HEK293 (cell line): ENCODE data around the gene ARMC5.

Experiments
- CTCF ChIA-PET: fragments of 350-600 bp; formaldehyde crosslinking; extraction: SDS; loops from one replicate; lab custom pipeline; 2021; ENCODE audit warnings: antibody characterized with exemption; lab: Yijun Ruan, JAX
- POLR2A ChIA-PET: fragments of 300-600 bp; formaldehyde crosslinking; extraction: SDS; loops from one replicate; lab custom pipeline; 2020; ENCODE audit warnings: antibody characterized with exemption, inconsistent platforms; lab: Yijun Ruan, JAX
- H3K27ac ChIP-seq: fragments of 200-500 bp; sonication (Bioruptor generic); 2 replicates; pipeline ENCODE4 v1.5.1; 2014; ENCODE audit warnings: low read depth, low read length, control low read depth, inconsistent platforms; ENCODE audit errors: extremely low read depth
- H3K36me3 ChIP-seq, 2 experiments: fragments of 200-500 bp in 1 of 2; sonication (Bioruptor generic) in 1 of 2; 1 replicate in 1 of 2; 2 replicates in 1 of 2; pipeline ENCODE4 v1.5.1; 2014 to 2017; ENCODE audit warnings: inconsistent platforms in 2 of 2, low read length in 2 of 2; ENCODE audit not compliant: control insufficient read depth in 2 of 2, insufficient read depth in 1 of 2
- H3K4me1 ChIP-seq: fragments of 200-500 bp; sonication (Bioruptor generic); 2 replicates; pipeline ENCODE4 v1.5.1; 2014; ENCODE audit warnings: mild to moderate bottlenecking, low read length, inconsistent platforms; ENCODE audit not compliant: control insufficient read depth, insufficient read depth
- H3K4me3 ChIP-seq: 2 replicates; pipeline ENCODE4 v1.5.1; 2011; ENCODE audit warnings: low read depth, mild to moderate bottlenecking, control low read depth, low read length, moderate library complexity
- H3K9me3 ChIP-seq: fragments of 200-500 bp; sonication (Bioruptor generic); 2 replicates; pipeline ENCODE4 v1.5.1; 2014; ENCODE audit warnings: low read depth, low read length, inconsistent platforms; ENCODE audit not compliant: control insufficient read depth, insufficient read depth
- GLIS1 ChIP-seq: fragments of 450-650 bp; formaldehyde crosslinking; IDR thresholded peaks from 2 replicates; pipeline ENCODE4 v1.5.1; 2016; ENCODE audit warnings: missing biosample characterization, missing genetic modification characterization
- HOXC10 ChIP-seq: sonication (generic); formaldehyde crosslinking; IDR thresholded peaks from 2 replicates; pipeline ENCODE4 v1.8.1; 2023; ENCODE audit warnings: mild to moderate bottlenecking, missing genetic modification reagents
- PRDM6 ChIP-seq: fragments of 450-650 bp; formaldehyde crosslinking; IDR thresholded peaks from 2 replicates; pipeline ENCODE4 v1.5.1; 2017; ENCODE audit warnings: missing biosample characterization, missing genetic modification characterization
- SALL2 ChIP-seq: fragments of 450-650 bp; formaldehyde crosslinking; IDR thresholded peaks from 2 replicates; pipeline ENCODE4 v1.5.0; 2017; ENCODE audit warnings: missing biosample characterization, mild to moderate bottlenecking, missing genetic modification characterization, borderline replicate concordance
- ZNF114 ChIP-seq: fragments of 450-650 bp; formaldehyde crosslinking; IDR thresholded peaks from 2 replicates; pipeline ENCODE4 v1.5.0; 2017; ENCODE audit warnings: missing biosample characterization, missing genetic modification characterization
- ZNF121 ChIP-seq: fragments of 450-650 bp; formaldehyde crosslinking; IDR thresholded peaks from 2 replicates; pipeline ENCODE4 v1.5.1; 2016; ENCODE audit warnings: missing biosample characterization, missing genetic modification characterization
- ZNF140 ChIP-seq: fragments of 450-650 bp; formaldehyde crosslinking; IDR thresholded peaks from 2 replicates; pipeline ENCODE4 v1.5.1; 2016; ENCODE audit warnings: missing biosample characterization, missing genetic modification characterization
- ZNF26 ChIP-seq: fragments of 450-650 bp; formaldehyde crosslinking; IDR thresholded peaks from 2 replicates; pipeline ENCODE4 v1.5.1; 2016; ENCODE audit warnings: missing biosample characterization, missing genetic modification characterization
- ZNF302 ChIP-seq: fragments of 450-650 bp; formaldehyde crosslinking; IDR thresholded peaks from 2 replicates; pipeline ENCODE4 v1.5.1; 2016; ENCODE audit warnings: missing biosample characterization, missing genetic modification characterization, low read depth
- ZNF311 ChIP-seq: fragments of 450-650 bp; formaldehyde crosslinking; IDR thresholded peaks from 2 replicates; pipeline ENCODE4 v1.5.1; 2017; ENCODE audit warnings: missing biosample characterization, missing genetic modification characterization, borderline replicate concordance
- ZNF513 ChIP-seq: fragments of 450-650 bp; IDR thresholded peaks from 2 replicates; pipeline ENCODE4 v1.5.1; 2018; ENCODE audit warnings: missing biosample characterization, missing genetic modification characterization
- ZNF560 ChIP-seq: fragments of 450-650 bp; formaldehyde crosslinking; IDR thresholded peaks from 2 replicates; pipeline ENCODE4 v1.5.1; 2017; ENCODE audit warnings: missing biosample characterization, missing genetic modification characterization, borderline replicate concordance
- ZNF571 ChIP-seq: fragments of 450-650 bp; formaldehyde crosslinking; IDR thresholded peaks from 2 replicates; pipeline ENCODE4 v1.5.0; 2017; ENCODE audit warnings: missing biosample characterization, missing genetic modification characterization
- ZNF747 ChIP-seq: fragments of 450-650 bp; formaldehyde crosslinking; IDR thresholded peaks from 2 replicates; pipeline ENCODE4 v1.5.1; 2016; ENCODE audit warnings: missing biosample characterization, missing genetic modification characterization
- ZSCAN23 ChIP-seq: fragments of 450-650 bp; formaldehyde crosslinking; IDR thresholded peaks from 2 replicates; pipeline ENCODE4 v1.5.1; 2016; ENCODE audit warnings: missing biosample characterization, missing genetic modification characterization
- TF ChIP-seq, protein P1 (sequence below): fragments of 450-650 bp; formaldehyde crosslinking; IDR thresholded peaks from 2 replicates; pipeline ENCODE4 v1.5.1; 2016; ENCODE audit warnings: missing biosample characterization, missing genetic modification characterization
- TF ChIP-seq, protein P2 (sequence below): fragments of 450-650 bp; formaldehyde crosslinking; IDR thresholded peaks from 2 replicates; pipeline ENCODE4 v1.5.1; 2016; ENCODE audit warnings: missing biosample characterization, missing genetic modification characterization
- TF ChIP-seq, protein P3 (sequence below): fragments of 450-650 bp; formaldehyde crosslinking; IDR thresholded peaks from 2 replicates; pipeline ENCODE4 v1.5.1; 2016; ENCODE audit warnings: missing biosample characterization, missing genetic modification characterization

ARMC5 gene

DNA sequence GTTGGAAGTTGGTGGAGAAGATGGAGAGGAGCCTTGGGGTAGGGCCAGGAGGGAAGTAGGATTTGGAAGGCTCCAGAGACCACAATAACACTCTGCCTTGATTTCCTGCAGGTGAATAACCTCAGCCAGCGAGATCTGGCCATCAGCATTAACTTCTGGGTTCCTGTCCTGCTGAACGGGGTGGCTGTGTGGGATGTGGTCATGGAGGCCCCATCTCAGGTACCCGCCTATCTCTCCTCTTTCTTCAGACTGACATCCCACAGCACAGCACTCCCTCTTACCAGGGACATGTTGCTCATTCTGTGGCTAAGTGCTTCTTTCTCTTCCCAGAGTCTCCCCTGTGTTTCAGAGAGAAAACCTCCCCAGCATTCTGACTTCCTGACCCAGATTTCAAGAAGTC lies 36.1 kb upstream of the ARMC5 start:
- TF ChIP-seq ZNF26 (no peak), ZNF513 (no peak), PRDM6 (tag by site-specific recombination) (no peak), ZNF114 (tag by site-specific recombination) (no peak), ZNF302 (tag by site-specific recombination) (no peak), GLIS1 (tag by site-specific recombination) (no peak), ZNF121 (tag by site-specific recombination) (no peak), ZNF560 (tag by site-specific recombination) (no peak), ZNF747 (tag by site-specific recombination) (no peak), ZNF311 (tag by site-specific recombination) (no peak), HOXC10 (no peak), ZNF140 (tag by site-specific recombination) (no peak), ZSCAN23 (tag by site-specific recombination) (no peak), ZNF571 (tag by site-specific recombination) (no peak), SALL2 (tag by site-specific recombination) (no peak)
- TF ChIP-seq, protein P1, sequence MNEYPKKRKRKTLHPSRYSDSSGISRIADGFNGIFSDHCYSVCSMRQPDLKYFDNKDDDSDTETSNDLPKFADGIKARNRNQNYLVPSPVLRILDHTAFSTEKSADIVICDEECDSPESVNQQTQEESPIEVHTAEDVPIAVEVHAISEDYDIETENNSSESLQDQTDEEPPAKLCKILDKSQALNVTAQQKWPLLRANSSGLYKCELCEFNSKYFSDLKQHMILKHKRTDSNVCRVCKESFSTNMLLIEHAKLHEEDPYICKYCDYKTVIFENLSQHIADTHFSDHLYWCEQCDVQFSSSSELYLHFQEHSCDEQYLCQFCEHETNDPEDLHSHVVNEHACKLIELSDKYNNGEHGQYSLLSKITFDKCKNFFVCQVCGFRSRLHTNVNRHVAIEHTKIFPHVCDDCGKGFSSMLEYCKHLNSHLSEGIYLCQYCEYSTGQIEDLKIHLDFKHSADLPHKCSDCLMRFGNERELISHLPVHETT (tag by site-specific recombination), result no peak
- TF ChIP-seq, protein P2, sequence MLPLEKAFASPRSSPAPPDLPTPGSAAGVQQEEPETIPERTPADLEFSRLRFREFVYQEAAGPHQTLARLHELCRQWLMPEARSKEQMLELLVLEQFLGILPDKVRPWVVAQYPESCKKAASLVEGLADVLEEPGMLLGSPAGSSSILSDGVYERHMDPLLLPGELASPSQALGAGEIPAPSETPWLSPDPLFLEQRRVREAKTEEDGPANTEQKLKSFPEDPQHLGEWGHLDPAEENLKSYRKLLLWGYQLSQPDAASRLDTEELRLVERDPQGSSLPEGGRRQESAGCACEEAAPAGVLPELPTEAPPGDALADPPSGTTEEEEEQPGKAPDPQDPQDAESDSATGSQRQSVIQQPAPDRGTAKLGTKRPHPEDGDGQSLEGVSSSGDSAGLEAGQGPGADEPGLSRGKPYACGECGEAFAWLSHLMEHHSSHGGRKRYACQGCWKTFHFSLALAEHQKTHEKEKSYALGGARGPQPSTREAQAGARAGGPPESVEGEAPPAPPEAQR, result no peak
- TF ChIP-seq, protein P3, sequence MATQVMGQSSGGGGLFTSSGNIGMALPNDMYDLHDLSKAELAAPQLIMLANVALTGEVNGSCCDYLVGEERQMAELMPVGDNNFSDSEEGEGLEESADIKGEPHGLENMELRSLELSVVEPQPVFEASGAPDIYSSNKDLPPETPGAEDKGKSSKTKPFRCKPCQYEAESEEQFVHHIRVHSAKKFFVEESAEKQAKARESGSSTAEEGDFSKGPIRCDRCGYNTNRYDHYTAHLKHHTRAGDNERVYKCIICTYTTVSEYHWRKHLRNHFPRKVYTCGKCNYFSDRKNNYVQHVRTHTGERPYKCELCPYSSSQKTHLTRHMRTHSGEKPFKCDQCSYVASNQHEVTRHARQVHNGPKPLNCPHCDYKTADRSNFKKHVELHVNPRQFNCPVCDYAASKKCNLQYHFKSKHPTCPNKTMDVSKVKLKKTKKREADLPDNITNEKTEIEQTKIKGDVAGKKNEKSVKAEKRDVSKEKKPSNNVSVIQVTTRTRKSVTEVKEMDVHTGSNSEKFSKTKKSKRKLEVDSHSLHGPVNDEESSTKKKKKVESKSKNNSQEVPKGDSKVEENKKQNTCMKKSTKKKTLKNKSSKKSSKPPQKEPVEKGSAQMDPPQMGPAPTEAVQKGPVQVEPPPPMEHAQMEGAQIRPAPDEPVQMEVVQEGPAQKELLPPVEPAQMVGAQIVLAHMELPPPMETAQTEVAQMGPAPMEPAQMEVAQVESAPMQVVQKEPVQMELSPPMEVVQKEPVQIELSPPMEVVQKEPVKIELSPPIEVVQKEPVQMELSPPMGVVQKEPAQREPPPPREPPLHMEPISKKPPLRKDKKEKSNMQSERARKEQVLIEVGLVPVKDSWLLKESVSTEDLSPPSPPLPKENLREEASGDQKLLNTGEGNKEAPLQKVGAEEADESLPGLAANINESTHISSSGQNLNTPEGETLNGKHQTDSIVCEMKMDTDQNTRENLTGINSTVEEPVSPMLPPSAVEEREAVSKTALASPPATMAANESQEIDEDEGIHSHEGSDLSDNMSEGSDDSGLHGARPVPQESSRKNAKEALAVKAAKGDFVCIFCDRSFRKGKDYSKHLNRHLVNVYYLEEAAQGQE (tag by site-specific recombination), result no peak
- Histone ChIP-seq H3K4me1 (no peaks in the 10 kb centered on the region), H3K36me3 (no peaks in the 10 kb centered on the region), H3K4me3 (no peak overlapping the region), H3K9me3 (no peaks in the 10 kb centered on the region), H3K27ac (no peak overlapping the region)
- POLR2A ChIA-PET, result no interaction called here
- CTCF ChIA-PET, result no interaction called here
